H1 (cell line): ENCODE measurements around the gene HTR3E. TPM values are rescaled to one million over a fixed set of nuclear protein-coding genes. Genes with fewer than 3 reads are reported as not detected.
A peak's percentile ranks its signal among the peaks of the same experiment; 100 is the strongest.

ENCODE experiments used
- CTCF ChIA-PET: fragments of 300-600 bp; sonication (Branson Sonifier 250); formaldehyde crosslinking; loops from one replicate; lab custom pipeline; 2021; ENCODE audit not compliant: partially characterized antibody; lab: Charles Lee
- POLR2A ChIA-PET: fragments of 300-600 bp; sonication (Branson Sonifier 250); formaldehyde crosslinking; loops from one replicate; lab custom pipeline; 2021; ENCODE audit warnings: inconsistent platforms; ENCODE audit not compliant: partially characterized antibody; lab: Charles Lee
- DNase-seq, 2 experiments: peaks; one replicate each; pipeline versions ENCODE4 v3.0.0 to v3.0.0-alpha.2; 2010 to 2022; ENCODE audit warnings: low spot score in 2 of 2, low read depth in 1 of 2, mixed read lengths in 1 of 2
- FAIRE-seq: peaks from 2 replicates; lab custom pipeline; 2011; peaks lifted over from hg19 to GRCh38; lab: Jason Lieb, UNC
- H2AFZ ChIP-seq: 2 replicates; pipeline ENCODE4 v1.8.1; 2012; ENCODE audit warnings: low read length, inconsistent platforms
- H2AK5ac ChIP-seq: 2 replicates; pipeline ENCODE4 v1.6.1; 2013; ENCODE audit warnings: low read depth, low read length
- H2BK120ac ChIP-seq: replicated peaks from 2 replicates; pipeline ENCODE3; 2013; ENCODE audit warnings: low read depth, low read length, inconsistent platforms
- H2BK12ac ChIP-seq: 2 replicates; pipeline ENCODE4 v1.6.1; 2013; ENCODE audit warnings: low read depth, low read length
- H2BK15ac ChIP-seq: 2 replicates; pipeline ENCODE4 v1.6.1; 2013; ENCODE audit warnings: low read length
- H2BK20ac ChIP-seq: 2 replicates; pipeline ENCODE4 v1.6.1; 2013; ENCODE audit warnings: low read length
- H2BK5ac ChIP-seq: 2 replicates; pipeline ENCODE4 v1.6.1; 2013; ENCODE audit warnings: low read depth, low read length
- H3K14ac ChIP-seq: 2 replicates; pipeline ENCODE4 v1.6.1; 2013; ENCODE audit warnings: inconsistent platforms; ENCODE audit not compliant: insufficient read length
- H3K18ac ChIP-seq: 2 replicates; pipeline ENCODE4 v1.6.1; 2013; ENCODE audit warnings: low read length; ENCODE audit errors: extremely low read depth
- H3K23ac ChIP-seq: 2 replicates; pipeline ENCODE4 v1.6.1; 2013; ENCODE audit warnings: inconsistent platforms; ENCODE audit not compliant: insufficient read length
- H3K23me2 ChIP-seq: 2 replicates; pipeline ENCODE4 v1.6.1; 2013; ENCODE audit warnings: low read depth, low read length
- H3K27ac ChIP-seq: 2 replicates; pipeline ENCODE4 v1.6.1; 2011; ENCODE audit warnings: low read depth, low read length, inconsistent platforms
- H3K27me3 ChIP-seq, 4 experiments: replicated peaks in 1 of 4; 1 replicate in 1 of 4; 2 replicates in 3 of 4; pipeline versions ENCODE4 v1.6.1 to v1.8.1; 2011 to 2013; ENCODE audit warnings: low read length in 3 of 4, mild to moderate bottlenecking in 3 of 4, inconsistent platforms in 2 of 4, mixed read lengths in 2 of 4, moderate library complexity in 1 of 4; ENCODE audit not compliant: control insufficient read depth in 3 of 4, insufficient read depth in 3 of 4; ENCODE audit errors: extremely low read depth in 1 of 4
- H3K36me3 ChIP-seq, 4 experiments: 2 replicates each; pipeline versions ENCODE4 v1.6.1 to v1.8.1; 2011 to 2013; ENCODE audit warnings: mild to moderate bottlenecking in 4 of 4, low read length in 3 of 4, moderate library complexity in 2 of 4, control low read depth in 1 of 4, inconsistent platforms in 1 of 4; ENCODE audit not compliant: insufficient read depth in 4 of 4, control insufficient read depth in 2 of 4
- H3K4ac ChIP-seq: replicated peaks from 2 replicates; pipeline ENCODE3; 2013; ENCODE audit warnings: low read length, low read depth, mixed read lengths, inconsistent platforms; ENCODE audit not compliant: insufficient read length
- H3K4me1 ChIP-seq, 4 experiments: replicated peaks in 1 of 4; 1 replicate in 1 of 4; 2 replicates in 3 of 4; pipeline versions ENCODE4 v1.6.1 to v1.8.1; 2011 to 2013; ENCODE audit warnings: low read length in 3 of 4, inconsistent platforms in 2 of 4, mixed read lengths in 1 of 4; ENCODE audit not compliant: insufficient read depth in 4 of 4, control insufficient read depth in 3 of 4
- H3K4me2 ChIP-seq, 2 experiments: 2 replicates each; pipeline versions ENCODE4 v1.6.1 to v1.8.1; 2011 to 2013; ENCODE audit warnings: low read depth in 2 of 2, low read length in 2 of 2, control low read depth in 1 of 2, inconsistent platforms in 1 of 2, mild to moderate bottlenecking in 1 of 2; ENCODE audit not compliant: insufficient read depth in 1 of 2
- H3K4me3 ChIP-seq, 4 experiments: fragments of 200-600, 300-600 bp in 1 of 4; sonication (generic), shearing (Covaris generic), sonication (Bioruptor Twin) in 1 of 4; 2 replicates each; pipeline versions ENCODE4 v1.5.1 to v1.8.1; 2011 to 2016; ENCODE audit warnings: low read length in 4 of 4, low read depth in 3 of 4, control low read depth in 2 of 4, inconsistent platforms in 2 of 4, mild to moderate bottlenecking in 2 of 4, mixed read lengths in 1 of 4, moderate library complexity in 1 of 4; ENCODE audit not compliant: insufficient read depth in 2 of 4; ENCODE audit errors: extremely low read depth in 1 of 4
- H3K56ac ChIP-seq: replicated peaks from 2 replicates; pipeline ENCODE3; 2013; ENCODE audit warnings: low read depth, mild to moderate bottlenecking, mixed read lengths, low read length, inconsistent platforms; ENCODE audit not compliant: insufficient read length
- H3K79me1 ChIP-seq: 2 replicates; pipeline ENCODE4 v1.6.1; 2013; ENCODE audit warnings: low read depth, low read length, control low read depth
- H3K79me2 ChIP-seq, 2 experiments: 2 replicates each; pipeline versions ENCODE4 v1.6.1 to v1.8.1; 2012 to 2013; ENCODE audit warnings: low read length in 2 of 2, mild to moderate bottlenecking in 2 of 2, inconsistent platforms in 1 of 2; ENCODE audit not compliant: insufficient read depth in 2 of 2, control insufficient read depth in 1 of 2
- H3K9ac ChIP-seq, 4 experiments: replicated peaks in 1 of 4; 1 replicate in 1 of 4; 2 replicates in 3 of 4; pipeline versions ENCODE4 v1.6.1 to v1.8.1; 2011 to 2013; ENCODE audit warnings: low read depth in 3 of 4, low read length in 3 of 4, control low read depth in 2 of 4, mild to moderate bottlenecking in 2 of 4, moderate library complexity in 2 of 4, inconsistent platforms in 1 of 4; ENCODE audit errors: extremely low read depth in 1 of 4
- H3K9me3 ChIP-seq, 2 experiments: 2 replicates each; pipeline versions ENCODE4 v1.6.1 to v1.8.1; 2012 to 2013; ENCODE audit warnings: mild to moderate bottlenecking in 2 of 2, moderate library complexity in 2 of 2, control low read depth in 1 of 2, inconsistent platforms in 1 of 2, low read depth in 1 of 2, low read length in 1 of 2, mixed read lengths in 1 of 2; ENCODE audit not compliant: insufficient read depth in 2 of 2
- H4K20me1 ChIP-seq, 2 experiments: replicated peaks in 1 of 2; 2 replicates each; pipeline versions ENCODE3 to v1.8.1; 2011 to 2013; ENCODE audit warnings: inconsistent platforms in 2 of 2, low read length in 2 of 2, mild to moderate bottlenecking in 1 of 2; ENCODE audit not compliant: insufficient read depth in 2 of 2, control insufficient read depth in 1 of 2
- H4K5ac ChIP-seq: 2 replicates; pipeline ENCODE4 v1.6.1; 2013; ENCODE audit warnings: low read length, low read depth, mixed read lengths, inconsistent platforms; ENCODE audit not compliant: insufficient read length
- H4K8ac ChIP-seq: 2 replicates; pipeline ENCODE4 v1.8.0; 2013; ENCODE audit warnings: mild to moderate bottlenecking, moderate library complexity, low read length, inconsistent platforms; ENCODE audit not compliant: insufficient read depth; ENCODE audit errors: extremely low read depth
- H4K91ac ChIP-seq: replicated peaks from 2 replicates; pipeline ENCODE3; 2013; ENCODE audit warnings: low read length, mixed read lengths, inconsistent platforms; ENCODE audit not compliant: insufficient read length
- ASH2L ChIP-seq: fragments of 200-600, 300-600 bp; sonication (generic); IDR thresholded peaks from one replicate; pipeline ENCODE4 v1.7.1; 2017; ENCODE audit warnings: low read length
- CTBP2 ChIP-seq: IDR thresholded peaks from 2 replicates; pipeline ENCODE4 v1.7.0; 2011; ENCODE audit warnings: borderline replicate concordance, mild to moderate bottlenecking, moderate library complexity, mixed read lengths, low read length; ENCODE audit not compliant: insufficient read depth, insufficient read length
- KDM4A ChIP-seq: IDR thresholded peaks from one replicate; pipeline ENCODE4 v1.7.1; 2012; ENCODE audit warnings: low read depth, mild to moderate bottlenecking, moderate library complexity, low read length, inconsistent platforms; ENCODE audit not compliant: severe bottlenecking
- NRF1 ChIP-seq: IDR thresholded peaks from 2 replicates; pipeline ENCODE4 v1.6.1; 2011; ENCODE audit warnings: mild to moderate bottlenecking, low read depth, low read length, improper control_type of control experiment
- PHF8 ChIP-seq: fragments of 200-600 bp; sonication (generic); conservative IDR thresholded peaks from 2 replicates; pipeline ENCODE4 v1.7.1; 2012; ENCODE audit warnings: low read depth, mild to moderate bottlenecking, inconsistent platforms, low read length, moderate library complexity
- RXRA ChIP-seq: IDR thresholded peaks from 2 replicates; pipeline ENCODE4 v1.6.1; 2011; ENCODE audit warnings: low read depth, mild to moderate bottlenecking, low read length, moderate library complexity; ENCODE audit not compliant: insufficient read depth
- SAP30 ChIP-seq: fragments of 300-600 bp; sonication (generic); IDR thresholded peaks from 2 replicates; pipeline ENCODE4 v1.7.1; 2012; ENCODE audit warnings: low read length, moderate library complexity, mild to moderate bottlenecking, inconsistent platforms; ENCODE audit not compliant: insufficient read depth, insufficient replicate concordance
- SIN3A ChIP-seq, 2 experiments: IDR thresholded peaks in 1 of 2; conservative IDR thresholded peaks in 1 of 2; 2 replicates each; pipeline ENCODE4 v1.6.1; 2011 to 2012; ENCODE audit warnings: low read length in 2 of 2, improper control_type of control experiment in 1 of 2, low read depth in 1 of 2, mild to moderate bottlenecking in 1 of 2
- SIX5 ChIP-seq: IDR thresholded peaks from 2 replicates; pipeline ENCODE4 v1.6.1; 2011; ENCODE audit warnings: mild to moderate bottlenecking, low read depth, low read length
- TBP ChIP-seq: IDR thresholded peaks from 2 replicates; pipeline ENCODE4 v1.6.1; 2011; ENCODE audit warnings: low read depth, low read length, improper control_type of control experiment
- WGBS, 2 experiments: shearing (Covaris generic) in 1 of 2; methylation state at CpG; one replicate each; pipeline versions ENCODE4 v1.1.6 to v1.1.7; 2013 to 2015; ENCODE audit warnings: low lambda C conversion rate in 2 of 2, mixed read lengths in 2 of 2, inconsistent platforms in 1 of 2, low coverage in 1 of 2, missing lambda C conversion rate in 1 of 2; ENCODE audit not compliant: insufficient replicate concordance in 2 of 2, insufficient coverage in 1 of 2, insufficient read length in 1 of 2; ENCODE audit errors: extremely low coverage in 1 of 2, missing lambda C conversion rate in 1 of 2; 5-methylcytosine and 5-hydroxymethylcytosine counted together
- polyA plus RNA-seq, 7 experiments: library from polyadenylated mRNA; depleted of rRNA in 3 of 7; stranded (reverse) in 5 of 7; unstranded in 2 of 7; fragments of >200 nt in 5 of 7; fragments of 200-250 nt in 2 of 7; gene quantifications; 1 replicate in 5 of 7; 2 replicates in 1 of 7; 4 replicates in 1 of 7; pipeline versions ENCODE4 v1.2.1 to v1.2.3, GENCODE V29; 2011 to 2013; ENCODE audit warnings: missing spikeins in 2 of 7, mixed read lengths in 2 of 7
- total RNA-seq: library from RNA; stranded (reverse); fragmentation: NEBNext Ultra II Directional; extraction: Animal tissue kit (Norgen Biotek cat#: 25700); gene quantifications from 2 replicates; pipeline ENCODE4 v1.2.1, GENCODE V29; 2021

The HTR3E gene
- total and polyA plus RNA-seq, 2 of the 8 experiments (the other 6 are each of a cell fraction or from before 2014, with no cell fraction given), result not detected

DNA sequence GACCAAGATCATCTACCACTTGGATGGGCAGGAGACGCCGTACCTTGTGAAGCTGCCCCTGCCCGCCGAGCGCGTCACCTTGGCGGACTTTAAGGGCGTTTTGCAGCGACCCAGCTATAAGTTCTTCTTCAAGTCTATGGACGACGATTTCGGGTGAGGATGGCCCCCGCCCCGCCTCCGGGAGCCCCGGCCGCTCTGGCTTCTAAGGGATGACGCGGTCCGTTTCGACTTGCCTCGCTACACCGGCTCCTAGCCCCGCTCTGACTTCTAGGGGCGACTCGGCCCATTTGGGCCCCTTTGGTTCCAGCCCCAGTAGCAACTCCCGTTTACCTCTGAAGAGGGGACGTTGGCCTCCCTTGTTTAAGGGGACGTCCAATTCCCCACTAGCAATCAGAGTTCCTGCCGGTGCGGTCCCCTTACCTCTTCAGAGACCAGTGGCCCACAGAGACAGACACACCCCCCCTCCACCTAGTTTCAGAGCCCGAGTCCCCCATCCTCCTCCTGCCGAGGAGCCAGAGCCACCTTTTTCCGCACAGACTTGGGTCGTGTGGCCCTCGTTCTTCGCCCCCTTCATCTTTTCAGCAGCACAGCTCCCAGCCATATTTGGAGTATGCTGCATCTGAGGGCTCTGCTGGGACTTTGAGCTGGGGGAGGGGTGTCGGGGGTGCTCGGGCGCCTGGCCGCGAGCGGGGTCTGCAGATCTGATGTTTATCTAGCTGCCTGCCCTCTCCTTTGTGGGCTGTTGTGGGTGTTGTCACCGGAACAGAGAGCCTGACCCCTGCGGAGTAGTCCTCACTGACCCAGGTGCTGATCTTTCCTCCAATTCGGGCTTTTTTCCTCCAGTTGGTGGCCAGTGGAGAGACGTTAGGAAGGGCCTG is 59.0 kb downstream of the HTR3E start:
- Histone ChIP-seq H2AK5ac (no peak overlapping the region), H3K9me3 (no peaks in the 10 kb centered on the region), H3K23ac (no peak overlapping the region), H2BK20ac (no peak overlapping the region), H2BK15ac (no peak overlapping the region), H2BK5ac (peak overlapping the region; percentile 15; the same call in 1 of the 2 replicates), H2BK12ac (0 out of 2 replicates have a peak overlapping the region, but pooled peaks have one; percentile 39), H2AFZ (peak overlapping the region; percentile 77), H3K4me1 (peaks cover 2 to 9% (median 5%) of the 10 kb centered on the region in 4 experiments; a peak in 6 of 7 replicates), H3K79me1 (peaks cover 16% of the 10 kb centered on the region), H3K18ac (peak overlapping the region; percentile 97), H3K27me3 (no peaks in the 10 kb centered on the region), H4K5ac (peak overlapping the region; percentile 95), H3K4ac (no peak overlapping the region), H3K56ac (peak overlapping the region; percentile 85), H3K4me2 (peak overlapping the region; percentile 96 to 98), H3K4me3 (peak overlapping the region; percentile 93 to 99 (median 98)), H3K9ac (peak overlapping the region; percentile 60 to 90 (median 67)), H4K20me1 (peaks cover 0 to 4% of the 10 kb centered on the region in 2 experiments), H2BK120ac (no peak overlapping the region), H3K79me2 (peaks cover 21 to 36% of the 10 kb centered on the region in 2 experiments), H4K91ac (peak overlapping the region; percentile 65), H3K14ac (no peak overlapping the region), H3K27ac (peak overlapping the region; percentile 23; the same call in 1 of the 2 replicates), H3K23me2 (peaks cover 16% of the 10 kb centered on the region), H3K36me3 (no peaks in the 10 kb centered on the region), H4K8ac (peak overlapping the region; percentile 82; the same call in 1 of the 2 replicates)
- ChIA-PET POLR2A (interaction anchor here (0.6 to 3.3 kb wide), 17 partner anchors 8 to 144 kb away, joined by 3 to 26 read pairs (median 4); partner anchors contain the start of genes ABCF3, AP2M1 and EIF2B5), CTCF (interaction anchor here (0.8 to 1.6 kb wide), 10 partner anchors 9 to 94 kb away, joined by 3 to 7 read pairs (median 4); partner anchors contain the start of gene EEF1AKMT4)
- DNase-seq (peak in 1 of 2 experiments; percentile 69), FAIRE-seq (no peak)
- 2% methylated on average over 46 of the region's 47 CpGs; no CpG with 5 or more reads in 1 of the 2 experiments for WGBS, 2 experiments
- no peak for TF ChIP-seq CTBP2
- 0 out of 2 replicates have a peak, but pooled peaks have one; percentile 13 for TF ChIP-seq TBP
- TF ChIP-seq KDM4A, result peak; percentile 65
- peak; percentile 3; the same call in 1 of the 2 replicates for TF ChIP-seq PHF8
- TF ChIP-seq RXRA, result no peak
- TF ChIP-seq SIX5, result no peak
- TF ChIP-seq ASH2L, result peak; percentile 62
- TF ChIP-seq NRF1, result no peak
- peak; percentile 39 for TF ChIP-seq SAP30
- peak in 1 of 2 experiments; percentile 31; a peak in 1 of 4 replicates for TF ChIP-seq SIN3A (conservative IDR thresholded peaks at IDR 0.05 in 1 of 2, IDR thresholded peaks at IDR 0.05 in 1 of 2; ENCODE audit: low read depth in 1 of 2, low read length in 2 of 2)
